Breast epithelium (tissue), 4 donors: Measurements from ENCODE around the gene PGS1. TPM values are rescaled to one million over a fixed set of nuclear protein-coding genes. Genes with fewer than 3 reads are reported as not detected.
A peak's percentile ranks its signal among the peaks of the same experiment; 100 is the strongest.

Experiments
- DNase-seq, 2 donors: peaks; one replicate each; pipeline ENCODE4 v3.0.0-alpha.2; 2019; ENCODE audit warnings: low spot score in 2 of 2
- H3K27ac ChIP-seq, 2 donors: fragments of 200-600 bp; sonication (generic) in 1 of 2; one replicate each; pipeline ENCODE4 v1.5.1; 2016 to 2019; ENCODE audit warnings: mild to moderate bottlenecking in 1 of 2
- H3K27me3 ChIP-seq, 2 donors: fragments of 200-600 bp; sonication (generic) in 1 of 2; one replicate each; pipeline versions ENCODE4 v1.5.1 to v1.6.0; 2017 to 2019; ENCODE audit warnings: control low read depth in 1 of 2, mild to moderate bottlenecking in 1 of 2
- H3K36me3 ChIP-seq: fragments of 200-600 bp; one replicate; pipeline ENCODE4 v1.5.1; 2019
- H3K4me1 ChIP-seq, 2 donors: fragments of 200-600 bp; sonication (generic); one replicate each; pipeline ENCODE4 v1.5.1; 2016 to 2019; ENCODE audit warnings: control low read depth in 1 of 2
- H3K4me3 ChIP-seq, 3 donors: fragments of 200-600 bp; sonication (generic); 1 replicate in 2 of 3; 2 replicates in 1 of 3; pipeline ENCODE4 v1.5.1; 2016 to 2019; ENCODE audit warnings: mild to moderate bottlenecking in 3 of 3, moderate library complexity in 2 of 3
- H3K9me3 ChIP-seq, 2 donors: fragments of 200-600 bp; sonication (generic) in 1 of 2; one replicate each; pipeline ENCODE4 v1.5.1; 2016 to 2019; ENCODE audit warnings: control low read depth in 1 of 2
- POLR2A ChIP-seq: fragments of 450-650 bp; IDR thresholded peaks from one replicate; pipeline ENCODE4 v1.6.1; 2016; ENCODE audit warnings: antibody characterized with exemption, mild to moderate bottlenecking, moderate library complexity
- POLR2AphosphoS5 ChIP-seq, 3 donors: sonication (generic); formaldehyde crosslinking; IDR thresholded peaks; one replicate each; pipeline ENCODE4 v1.6.1; 2017; ENCODE audit warnings: antibody characterized with exemption in 3 of 3
- intact Hi-C: fragments of 100-400 bp; cut with DNase I; formaldehyde crosslinking; loops from one replicate; pipeline ENCODE4 v1.15.1; 2023; ENCODE audit warnings: low total_unique reads
- total RNA-seq, 3 donors: library from RNA; depleted of rRNA; stranded (reverse); fragments of >200 nt; gene quantifications; one replicate each; pipeline ENCODE4 v1.1.0, GENCODE V29; 2016
- TF ChIP-seq, protein P1 (sequence below), 3 donors: fragments of 450-650 bp; IDR thresholded peaks; one replicate each; pipeline ENCODE4 v1.5.1; 2016 to 2017; ENCODE audit warnings: antibody characterized with exemption in 3 of 3, mild to moderate bottlenecking in 3 of 3, moderate library complexity in 3 of 3

Gene PGS1
- total RNA-seq, 3 donors from 2014 or later, result 33.9 to 58.7 (median 50.2) TPM

DNA sequence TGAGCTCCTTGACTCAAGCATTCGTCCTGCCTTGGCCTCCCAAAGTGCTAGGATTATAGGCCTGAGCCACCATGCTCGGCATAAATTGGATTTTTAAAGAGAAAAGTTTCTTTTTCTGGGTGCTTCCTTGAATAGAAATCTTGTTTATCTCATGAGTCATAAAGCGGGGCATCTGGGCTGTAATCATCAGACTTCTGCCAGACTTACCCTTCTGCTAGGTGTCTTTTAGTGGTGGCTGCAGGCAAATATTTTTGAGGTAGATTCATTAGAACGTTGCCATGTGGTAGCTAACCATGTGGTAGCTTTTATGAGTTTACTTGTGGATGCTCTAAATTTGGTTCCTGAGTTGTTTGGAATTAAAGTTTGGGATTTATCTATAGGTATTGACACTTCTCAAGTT is 13.4 kb downstream of the PGS1 start:
- H3K27ac ChIP-seq, result peak overlapping the region; percentile 17 to 61
- intact Hi-C loops, result no loop called here
- no peaks in the 10 kb centered on the region for H3K4me1 ChIP-seq

DNA sequence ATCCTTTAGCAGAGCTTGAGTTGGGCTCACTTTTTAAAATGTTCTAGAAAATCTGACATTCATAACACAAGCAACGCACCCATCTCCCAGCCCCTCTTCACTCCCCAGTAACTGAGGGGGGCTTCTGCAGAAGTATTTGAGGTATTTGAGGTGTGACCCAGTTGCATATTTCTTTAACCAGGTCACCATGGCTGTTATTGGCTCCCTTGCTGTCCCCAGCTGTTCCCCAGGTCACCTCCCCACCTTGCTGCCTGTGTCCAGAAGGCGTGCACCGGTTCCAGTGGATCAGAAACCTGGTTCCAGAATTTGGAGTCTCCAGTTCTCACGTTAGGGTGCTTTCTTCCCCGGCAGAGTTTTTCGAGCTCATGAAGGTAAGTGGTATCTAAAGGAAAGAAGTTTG is 13.8 kb downstream of the PGS1 start:
- no peaks in the 10 kb centered on the region for H3K9me3 ChIP-seq
- no peaks in the 10 kb centered on the region for H3K36me3 ChIP-seq
- DNase-seq, result no peak
- peaks cover 0 to 3% of the 10 kb centered on the region in 2 donors for H3K4me1 ChIP-seq
- intact Hi-C loops, result no loop called here
- H3K27ac ChIP-seq, result peak overlapping the region in 1 of 2 donors; percentile 52
- no peak overlapping the region for H3K4me3 ChIP-seq
- TF ChIP-seq POLR2AphosphoS5 (IDR thresholded peaks at IDR 0.05) (no peak), POLR2A (no peak)
- TF ChIP-seq, protein P1, sequence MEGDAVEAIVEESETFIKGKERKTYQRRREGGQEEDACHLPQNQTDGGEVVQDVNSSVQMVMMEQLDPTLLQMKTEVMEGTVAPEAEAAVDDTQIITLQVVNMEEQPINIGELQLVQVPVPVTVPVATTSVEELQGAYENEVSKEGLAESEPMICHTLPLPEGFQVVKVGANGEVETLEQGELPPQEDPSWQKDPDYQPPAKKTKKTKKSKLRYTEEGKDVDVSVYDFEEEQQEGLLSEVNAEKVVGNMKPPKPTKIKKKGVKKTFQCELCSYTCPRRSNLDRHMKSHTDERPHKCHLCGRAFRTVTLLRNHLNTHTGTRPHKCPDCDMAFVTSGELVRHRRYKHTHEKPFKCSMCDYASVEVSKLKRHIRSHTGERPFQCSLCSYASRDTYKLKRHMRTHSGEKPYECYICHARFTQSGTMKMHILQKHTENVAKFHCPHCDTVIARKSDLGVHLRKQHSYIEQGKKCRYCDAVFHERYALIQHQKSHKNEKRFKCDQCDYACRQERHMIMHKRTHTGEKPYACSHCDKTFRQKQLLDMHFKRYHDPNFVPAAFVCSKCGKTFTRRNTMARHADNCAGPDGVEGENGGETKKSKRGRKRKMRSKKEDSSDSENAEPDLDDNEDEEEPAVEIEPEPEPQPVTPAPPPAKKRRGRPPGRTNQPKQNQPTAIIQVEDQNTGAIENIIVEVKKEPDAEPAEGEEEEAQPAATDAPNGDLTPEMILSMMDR (IDR thresholded peaks at IDR 0.05), result no peak
- H3K27me3 ChIP-seq, result no peaks in the 10 kb centered on the region

More for the DNA sequence above, 13.4 kb downstream of the PGS1 start:
- H3K27me3 ChIP-seq, result no peaks in the 10 kb centered on the region
- H3K4me3 ChIP-seq, result no peak overlapping the region
- H3K36me3 ChIP-seq, result no peaks in the 10 kb centered on the region
- no peaks in the 10 kb centered on the region for H3K9me3 ChIP-seq
- DNase-seq, result no peak
- TF ChIP-seq POLR2AphosphoS5 (IDR thresholded peaks at IDR 0.05) (no peak), POLR2A (no peak)
- TF ChIP-seq, protein P1 (IDR thresholded peaks at IDR 0.05), result no peak

DNA sequence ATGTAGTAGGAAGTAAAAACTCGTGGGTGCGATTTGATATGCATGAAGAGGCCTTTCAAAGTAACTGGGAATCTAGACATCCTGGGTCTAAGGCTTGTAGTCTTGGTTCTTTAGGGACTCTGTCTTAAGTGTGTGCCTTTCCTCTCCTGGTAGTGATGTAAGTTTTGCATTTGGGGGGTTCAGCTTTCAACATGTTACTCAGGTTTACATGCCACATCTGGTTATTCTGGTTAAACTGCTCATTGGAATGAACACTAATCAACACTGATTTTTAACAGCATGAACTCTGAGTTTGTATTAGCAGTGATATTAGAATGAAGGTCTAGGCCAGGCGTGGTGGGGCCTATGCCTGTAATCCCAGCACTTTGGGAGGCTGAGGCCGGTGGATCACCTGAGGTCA is 15.1 kb downstream of the PGS1 start:
- no peaks in the 10 kb centered on the region for H3K36me3 ChIP-seq
- TF ChIP-seq POLR2AphosphoS5 (IDR thresholded peaks at IDR 0.05) (no peak), POLR2A (no peak)
- TF ChIP-seq, protein P1 (IDR thresholded peaks at IDR 0.05), result no peak
- peaks cover 4 to 10% of the 10 kb centered on the region in 2 donors for H3K4me1 ChIP-seq
- no peak overlapping the region for H3K4me3 ChIP-seq
- intact Hi-C loops, result no loop called here
- H3K27me3 ChIP-seq, result no peaks in the 10 kb centered on the region
- H3K9me3 ChIP-seq, result no peaks in the 10 kb centered on the region
- no peak overlapping the region for H3K27ac ChIP-seq
- DNase-seq, result no peak

DNA sequence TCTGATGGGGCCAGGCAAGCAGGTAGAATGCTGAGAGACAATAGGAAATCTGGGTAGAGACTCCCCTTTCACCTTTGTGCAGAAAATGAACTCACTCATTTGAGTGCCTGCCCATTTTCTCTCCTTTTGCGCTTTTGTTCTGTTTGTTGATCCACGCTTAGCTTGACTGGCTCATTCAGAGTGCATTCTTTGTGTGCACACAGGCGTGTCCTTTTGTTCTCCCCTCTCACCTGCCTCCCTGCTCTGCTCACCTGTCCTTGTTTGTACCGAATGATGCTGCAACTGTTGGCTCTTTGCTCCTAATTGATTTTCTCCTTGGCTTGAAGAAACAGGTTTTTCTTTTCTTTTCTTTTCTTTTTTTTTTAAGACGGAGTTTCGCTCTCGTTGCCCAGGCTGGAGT is 15.8 kb downstream of the PGS1 start:
- intact Hi-C loops, result no loop called here
- Histone ChIP-seq H3K27me3 (no peaks in the 10 kb centered on the region), H3K36me3 (peaks cover 3% of the 10 kb centered on the region), H3K9me3 (no peaks in the 10 kb centered on the region), H3K4me1 (peaks cover 4 to 15% of the 10 kb centered on the region in 2 donors), H3K4me3 (no peak overlapping the region), H3K27ac (no peak overlapping the region)
- no peak for DNase-seq
- TF ChIP-seq POLR2A, result no peak
- TF ChIP-seq POLR2AphosphoS5 (IDR thresholded peaks at IDR 0.05), result no peak
- TF ChIP-seq, protein P1 (IDR thresholded peaks at IDR 0.05), result no peak

DNA sequence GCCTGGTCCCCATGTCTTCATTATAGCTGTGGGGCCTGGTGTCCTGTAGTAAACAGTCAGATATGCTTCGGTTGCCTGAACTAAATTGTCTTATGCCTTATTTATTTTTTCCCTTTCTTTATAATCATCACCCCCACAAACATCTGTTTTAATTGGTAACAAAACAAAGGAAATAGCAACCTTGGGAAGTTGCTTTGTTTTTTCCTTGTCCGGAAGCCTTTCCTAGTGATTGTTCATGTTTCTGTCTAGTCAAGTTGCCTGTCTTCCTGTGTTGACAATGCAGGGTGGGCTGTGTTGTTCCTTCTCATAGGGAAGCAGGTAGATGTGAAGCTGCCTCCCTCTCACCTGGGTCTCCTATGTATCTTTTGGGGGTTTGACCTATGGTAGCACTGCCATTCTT is 16.7 kb downstream of the PGS1 start:
- TF ChIP-seq POLR2A, result no peak
- TF ChIP-seq POLR2AphosphoS5 (IDR thresholded peaks at IDR 0.05), result no peak
- TF ChIP-seq, protein P1 (IDR thresholded peaks at IDR 0.05), result no peak
- Histone ChIP-seq H3K9me3 (no peaks in the 10 kb centered on the region), H3K27me3 (no peaks in the 10 kb centered on the region), H3K36me3 (peaks cover 6% of the 10 kb centered on the region), H3K4me1 (peaks cover 4 to 15% of the 10 kb centered on the region in 2 donors), H3K27ac (peak overlapping the region in 1 of 2 donors; percentile 36), H3K4me3 (no peak overlapping the region)
- DNase-seq, result no peak
- intact Hi-C loops, result no loop called here
